ENCODE data around the gene CDC23. TPM values are rescaled to one million over a fixed set of nuclear protein-coding genes. Genes with fewer than 3 reads are reported as not detected.

The CDC23 gene
- total RNA-seq, 1 experiment from 2014 or later = 26.1 TPM

- Histone ChIP-seq H3K4me1 (ENCODE audit: insufficient read depth, low read length) (no peaks in the 10 kb centered on the region), H3K4me3 (ENCODE audit: low read length) (no peak overlapping the region), H3K79me2 (ENCODE audit: low read length) (no peaks in the 10 kb centered on the region), H3K9ac (ENCODE audit: low read length) (no peak overlapping the region), H3K27me3 (ENCODE audit: low read length) (no peaks in the 10 kb centered on the region), H3K9me3 (ENCODE audit: low read length) (no peaks in the 10 kb centered on the region), H3K36me3 (ENCODE audit: low read depth, low read length) (peaks cover 53% of the 10 kb centered on the region), H3K9me2 (replicated peaks; ENCODE audit: low read length) (no peaks in the 10 kb centered on the region), H2AFZ (ENCODE audit: low read length) (no peak overlapping the region), H4K20me1 (ENCODE audit: low read length) (no peaks in the 10 kb centered on the region), H3F3A (ENCODE audit: low read length, unreplicated experiment) (no peaks in the 10 kb centered on the region), H3K4me2 (ENCODE audit: low read length) (no peak overlapping the region), H3K27ac (ENCODE audit: low read length) (no peak overlapping the region)
- CTCF ChIA-PET = no interaction called here
- DNase-seq (no peak), ATAC-seq (no peak)
- intact Hi-C loops (cut with micrococcal nuclease) = no loop called here
- POLR2A ChIA-PET (ENCODE audit: unreplicated experiment) = no interaction called here
- no peak for TF ChIP-seq EZH2phosphoT487 (IDR thresholded peaks at IDR 0.05; ENCODE audit: borderline replicate concordance, low read length)
- no peak for TF ChIP-seq CTCF (conservative IDR thresholded peaks at IDR 0.05; ENCODE audit: low read depth, low read length)
- no TSS peak for BruUV-seq (replicated peaks)
These were observed 24.5 kb downstream of the CDC23 start for GRCh38 chr5:138188626-138189025.

- Histone ChIP-seq H3K36me3 (ENCODE audit: low read depth, low read length) (peaks cover 79% of the 10 kb centered on the region), H3K9me3 (ENCODE audit: low read length) (no peaks in the 10 kb centered on the region), H3K79me2 (ENCODE audit: low read length) (peaks cover 9% of the 10 kb centered on the region), H2AFZ (ENCODE audit: low read length) (no peak overlapping the region), H3K4me2 (ENCODE audit: low read length) (no peak overlapping the region), H3K27me3 (ENCODE audit: low read length) (no peaks in the 10 kb centered on the region), H3K4me1 (ENCODE audit: insufficient read depth, low read length) (peaks cover 2% of the 10 kb centered on the region), H4K20me1 (ENCODE audit: low read length) (peaks cover 3% of the 10 kb centered on the region; the same call in 1 of the 2 replicates), H3K9me2 (replicated peaks; ENCODE audit: low read length) (no peaks in the 10 kb centered on the region), H3K4me3 (ENCODE audit: low read length) (no peak overlapping the region), H3K27ac (ENCODE audit: low read length) (no peak overlapping the region), H3F3A (ENCODE audit: low read length, unreplicated experiment) (no peaks in the 10 kb centered on the region), H3K9ac (ENCODE audit: low read length) (no peak overlapping the region)
- DNase-seq (no peak), ATAC-seq (no peak)
- intact Hi-C loops (cut with micrococcal nuclease) = no loop called here
- CTCF ChIA-PET = interaction anchor here (0.5 kb wide), 1 partner anchor 117 kb away, joined by 6 read pairs; no protein-coding TSS in a partner anchor
- BruUV-seq (replicated peaks) = no TSS peak
- POLR2A ChIA-PET (ENCODE audit: unreplicated experiment) = interaction anchor here (0.5 kb wide), 1 partner anchor 8 kb away, joined by 11 read pairs; no protein-coding TSS in a partner anchor
- TF ChIP-seq EZH2phosphoT487 (IDR thresholded peaks at IDR 0.05; ENCODE audit: borderline replicate concordance, low read length) (no peak), EZH2 (IDR thresholded peaks at IDR 0.05; ENCODE audit: low read length, unreplicated experiment) (no peak), CTCF (conservative IDR thresholded peaks at IDR 0.05; ENCODE audit: low read depth, low read length) (no peak)
These were observed 27.1 kb downstream of the CDC23 start for GRCh38 chr5:138186002-138186447.

DNA sequence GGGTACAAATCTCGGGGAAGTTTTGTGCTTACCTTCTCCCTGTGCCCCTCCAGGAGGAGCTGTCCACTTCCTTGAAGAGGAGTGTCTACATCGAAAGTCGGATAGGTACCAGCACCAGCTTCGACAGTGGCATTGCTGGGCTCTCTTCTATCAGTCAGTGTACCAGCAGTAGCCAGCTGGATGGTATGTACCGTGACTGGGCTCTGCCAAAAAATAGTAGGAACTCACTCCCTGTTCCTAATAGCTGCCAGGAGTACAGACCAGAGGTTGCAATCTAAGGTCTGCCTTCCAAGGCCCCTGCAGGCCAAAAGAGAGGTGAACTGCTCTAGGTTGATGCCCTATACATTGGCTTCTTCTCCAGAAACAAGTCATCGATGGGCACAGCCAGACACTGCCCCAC is 30.3 kb downstream of the CDC23 start:
- POLR2A ChIA-PET (ENCODE audit: unreplicated experiment) = no interaction called here
- H3K9ac ChIP-seq (ENCODE audit: low read length) = no peak overlapping the region
- no peaks in the 10 kb centered on the region for H3F3A ChIP-seq (ENCODE audit: low read length, unreplicated experiment)
- no peak overlapping the region for H2AFZ ChIP-seq (ENCODE audit: low read length)
- peaks cover 67% of the 10 kb centered on the region for H3K36me3 ChIP-seq (ENCODE audit: low read depth, low read length)
- H3K27ac ChIP-seq (ENCODE audit: low read length) = no peak overlapping the region
- H4K20me1 ChIP-seq (ENCODE audit: low read length) = peaks cover 5% of the 10 kb centered on the region; the same call in 1 of the 2 replicates
- intact Hi-C loops (cut with micrococcal nuclease) = no loop called here
- peaks cover 11% of the 10 kb centered on the region for H3K4me1 ChIP-seq (ENCODE audit: insufficient read depth, low read length)
- H3K4me3 ChIP-seq (ENCODE audit: low read length) = no peak overlapping the region
- no peak for ATAC-seq
- TF ChIP-seq CTCF (conservative IDR thresholded peaks at IDR 0.05; ENCODE audit: low read depth, low read length) (no peak), EZH2 (IDR thresholded peaks at IDR 0.05; ENCODE audit: low read length, unreplicated experiment) (no peak), EZH2phosphoT487 (IDR thresholded peaks at IDR 0.05; ENCODE audit: borderline replicate concordance, low read length) (no peak)
- no peaks in the 10 kb centered on the region for H3K27me3 ChIP-seq (ENCODE audit: low read length)
- no peaks in the 10 kb centered on the region for H3K9me3 ChIP-seq (ENCODE audit: low read length)
- DNase-seq = no peak
- BruUV-seq (replicated peaks) = no TSS peak
- CTCF ChIA-PET = no interaction called here
- H3K79me2 ChIP-seq (ENCODE audit: low read length) = peaks cover 35% of the 10 kb centered on the region
- no peak overlapping the region for H3K4me2 ChIP-seq (ENCODE audit: low read length)
- H3K9me2 ChIP-seq (replicated peaks; ENCODE audit: low read length) = no peaks in the 10 kb centered on the region
